Parathyroid adenoma (tissue), 2 donors: ENCODE results near the gene VCAN.

Source experiments
- H2AFZ ChIP-seq: fragments of 300-600 bp; sonication (generic); one replicate; pipeline ENCODE4 v1.7.0; 2017; ENCODE audit warnings: antibody characterized with exemption, mild to moderate bottlenecking
- H3K27ac ChIP-seq: fragments of 300-600 bp; sonication (generic); one replicate; pipeline ENCODE4 v1.7.0; 2017
- H3K27me3 ChIP-seq: fragments of 300-600 bp; sonication (generic); one replicate; pipeline ENCODE4 v1.7.0; 2017; ENCODE audit warnings: low read length; ENCODE audit not compliant: control insufficient read depth, insufficient read depth
- H3K36me3 ChIP-seq: fragments of 300-600 bp; sonication (generic); one replicate; pipeline ENCODE4 v1.7.0; 2017; ENCODE audit warnings: low read length; ENCODE audit not compliant: control insufficient read depth, insufficient read depth
- H3K4me1 ChIP-seq: fragments of 300-600 bp; sonication (generic); one replicate; pipeline ENCODE4 v1.7.0; 2017; ENCODE audit warnings: control low read depth
- H3K4me2 ChIP-seq: fragments of 300-600 bp; sonication (generic); one replicate; pipeline ENCODE4 v1.7.0; 2017; ENCODE audit warnings: low read length
- H3K4me3 ChIP-seq: fragments of 300-600 bp; sonication (generic); one replicate; pipeline ENCODE4 v1.7.0; 2017; ENCODE audit warnings: low read depth, low read length
- H3K79me2 ChIP-seq: fragments of 300-600 bp; sonication (generic); one replicate; pipeline ENCODE4 v1.7.0; 2017; ENCODE audit warnings: control low read depth
- H3K9ac ChIP-seq: fragments of 300-600 bp; sonication (generic); one replicate; pipeline ENCODE4 v1.7.0; 2017; ENCODE audit warnings: mild to moderate bottlenecking
- H3K9me3 ChIP-seq: fragments of 300-600 bp; sonication (generic); one replicate; pipeline ENCODE4 v1.7.0; 2017; ENCODE audit warnings: low read length; ENCODE audit not compliant: control insufficient read depth
- TF ChIP-seq, protein P1 (sequence below): fragments of 300-600 bp; sonication (generic); IDR thresholded peaks from one replicate; pipeline ENCODE4 v1.7.0; 2017; ENCODE audit warnings: antibody characterized with exemption, mild to moderate bottlenecking
- donor health status: primary hyperparathyroidism.

The VCAN gene

DNA sequence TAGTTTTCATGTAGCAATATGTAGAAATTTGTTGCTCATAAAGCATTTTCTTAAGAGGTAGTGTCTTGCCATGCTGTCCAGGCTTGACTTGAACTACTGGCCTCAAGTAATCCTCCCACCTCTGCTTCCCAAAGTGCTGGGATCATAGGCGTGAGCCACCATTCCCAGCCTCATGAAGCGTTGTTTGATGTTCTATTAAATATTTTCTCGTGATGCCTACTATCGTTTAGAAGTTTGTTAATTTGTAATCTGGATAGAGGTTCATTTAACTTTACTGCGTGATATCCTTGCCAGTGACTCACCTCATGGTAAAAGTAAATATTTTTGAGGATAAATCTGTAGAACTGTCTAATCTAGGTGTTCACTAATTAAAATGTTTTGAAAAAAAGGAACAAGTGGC lies 82.6 kb downstream of the VCAN start:
- no peak overlapping the region for H3K4me3 ChIP-seq
- no peaks in the 10 kb centered on the region for H3K4me1 ChIP-seq
- H3K27me3 ChIP-seq = no peaks in the 10 kb centered on the region
- H3K9ac ChIP-seq = no peak overlapping the region
- TF ChIP-seq, protein P1, sequence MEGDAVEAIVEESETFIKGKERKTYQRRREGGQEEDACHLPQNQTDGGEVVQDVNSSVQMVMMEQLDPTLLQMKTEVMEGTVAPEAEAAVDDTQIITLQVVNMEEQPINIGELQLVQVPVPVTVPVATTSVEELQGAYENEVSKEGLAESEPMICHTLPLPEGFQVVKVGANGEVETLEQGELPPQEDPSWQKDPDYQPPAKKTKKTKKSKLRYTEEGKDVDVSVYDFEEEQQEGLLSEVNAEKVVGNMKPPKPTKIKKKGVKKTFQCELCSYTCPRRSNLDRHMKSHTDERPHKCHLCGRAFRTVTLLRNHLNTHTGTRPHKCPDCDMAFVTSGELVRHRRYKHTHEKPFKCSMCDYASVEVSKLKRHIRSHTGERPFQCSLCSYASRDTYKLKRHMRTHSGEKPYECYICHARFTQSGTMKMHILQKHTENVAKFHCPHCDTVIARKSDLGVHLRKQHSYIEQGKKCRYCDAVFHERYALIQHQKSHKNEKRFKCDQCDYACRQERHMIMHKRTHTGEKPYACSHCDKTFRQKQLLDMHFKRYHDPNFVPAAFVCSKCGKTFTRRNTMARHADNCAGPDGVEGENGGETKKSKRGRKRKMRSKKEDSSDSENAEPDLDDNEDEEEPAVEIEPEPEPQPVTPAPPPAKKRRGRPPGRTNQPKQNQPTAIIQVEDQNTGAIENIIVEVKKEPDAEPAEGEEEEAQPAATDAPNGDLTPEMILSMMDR = no peak
- no peak overlapping the region for H3K4me2 ChIP-seq
- no peak overlapping the region for H2AFZ ChIP-seq
- no peak overlapping the region for H3K27ac ChIP-seq
- no peaks in the 10 kb centered on the region for H3K79me2 ChIP-seq
- no peaks in the 10 kb centered on the region for H3K36me3 ChIP-seq
- no peaks in the 10 kb centered on the region for H3K9me3 ChIP-seq

DNA sequence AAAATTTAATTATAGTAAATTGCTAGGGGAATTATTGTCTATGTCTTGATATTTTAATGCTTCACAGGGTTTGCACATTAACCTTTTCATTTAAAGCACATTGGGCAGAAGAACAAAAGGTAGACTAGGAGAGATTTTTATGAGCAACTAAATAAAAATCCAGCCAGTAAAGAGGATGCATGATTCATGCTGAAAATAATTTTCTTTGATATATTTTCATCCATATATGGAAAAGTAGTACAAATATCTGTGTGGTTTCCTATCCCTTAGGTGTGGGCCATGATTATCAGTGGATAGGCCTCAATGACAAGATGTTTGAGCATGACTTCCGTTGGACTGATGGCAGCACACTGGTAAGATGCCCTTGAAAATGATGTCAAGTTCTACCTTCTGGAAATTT lies 83.1 kb downstream of the VCAN start:
- Histone ChIP-seq H2AFZ (no peak overlapping the region), H3K36me3 (no peaks in the 10 kb centered on the region), H3K4me2 (no peak overlapping the region), H3K27ac (no peak overlapping the region), H3K27me3 (no peaks in the 10 kb centered on the region), H3K9ac (no peak overlapping the region), H3K9me3 (no peaks in the 10 kb centered on the region), H3K79me2 (no peaks in the 10 kb centered on the region), H3K4me3 (no peak overlapping the region), H3K4me1 (no peaks in the 10 kb centered on the region)
- TF ChIP-seq, protein P1 = no peak

DNA sequence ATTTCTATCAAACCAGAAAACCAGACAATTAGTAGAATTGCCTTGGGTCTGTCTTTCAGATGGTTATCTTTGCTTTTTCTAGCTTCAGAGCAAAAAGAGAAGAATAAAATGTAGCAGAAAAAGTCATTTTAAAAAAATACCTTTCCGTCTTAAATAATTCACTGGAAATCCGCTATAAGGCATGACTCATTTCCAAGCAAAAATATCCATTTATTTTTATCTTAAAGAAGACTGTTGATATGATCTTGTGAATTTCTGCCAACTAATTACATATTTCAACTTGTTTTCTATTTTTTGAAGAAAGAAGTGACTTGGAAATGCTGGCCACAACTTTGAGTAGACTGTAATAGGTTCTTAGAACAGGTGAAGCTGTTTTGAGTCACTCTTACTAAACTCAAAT lies 83.7 kb downstream of the VCAN start:
- H3K9me3 ChIP-seq = no peaks in the 10 kb centered on the region
- H3K9ac ChIP-seq = no peak overlapping the region
- no peak overlapping the region for H2AFZ ChIP-seq
- H3K36me3 ChIP-seq = no peaks in the 10 kb centered on the region
- no peaks in the 10 kb centered on the region for H3K27me3 ChIP-seq
- H3K27ac ChIP-seq = no peak overlapping the region
- H3K79me2 ChIP-seq = no peaks in the 10 kb centered on the region
- H3K4me3 ChIP-seq = no peak overlapping the region
- TF ChIP-seq, protein P1 = no peak
- no peaks in the 10 kb centered on the region for H3K4me1 ChIP-seq
- H3K4me2 ChIP-seq = no peak overlapping the region

DNA sequence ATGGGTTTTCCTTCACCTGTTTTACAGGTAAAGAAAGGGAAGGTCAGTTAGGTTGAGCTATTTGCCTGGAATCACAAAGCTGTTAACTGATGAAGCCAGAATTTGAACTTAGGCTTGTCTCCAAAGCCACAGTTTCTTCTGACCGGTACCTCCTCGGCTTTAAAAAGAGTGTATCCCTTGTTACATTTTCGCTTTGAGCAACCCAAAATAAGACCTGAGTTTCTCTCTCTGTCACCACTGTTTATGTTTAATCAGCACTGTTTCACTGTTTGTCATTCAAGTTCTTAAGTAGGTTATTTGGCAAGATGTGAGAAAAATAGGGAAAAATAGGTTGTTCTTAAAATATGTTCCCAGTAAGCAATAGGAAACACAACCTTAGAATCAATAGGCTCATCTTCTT lies 84.6 kb downstream of the VCAN start:
- Histone ChIP-seq H3K27me3 (no peaks in the 10 kb centered on the region), H3K79me2 (no peaks in the 10 kb centered on the region), H2AFZ (no peak overlapping the region), H3K4me1 (no peaks in the 10 kb centered on the region), H3K27ac (no peak overlapping the region), H3K4me2 (no peak overlapping the region), H3K4me3 (no peak overlapping the region), H3K9me3 (no peaks in the 10 kb centered on the region), H3K36me3 (no peaks in the 10 kb centered on the region), H3K9ac (no peak overlapping the region)
- TF ChIP-seq, protein P1 = no peak

DNA sequence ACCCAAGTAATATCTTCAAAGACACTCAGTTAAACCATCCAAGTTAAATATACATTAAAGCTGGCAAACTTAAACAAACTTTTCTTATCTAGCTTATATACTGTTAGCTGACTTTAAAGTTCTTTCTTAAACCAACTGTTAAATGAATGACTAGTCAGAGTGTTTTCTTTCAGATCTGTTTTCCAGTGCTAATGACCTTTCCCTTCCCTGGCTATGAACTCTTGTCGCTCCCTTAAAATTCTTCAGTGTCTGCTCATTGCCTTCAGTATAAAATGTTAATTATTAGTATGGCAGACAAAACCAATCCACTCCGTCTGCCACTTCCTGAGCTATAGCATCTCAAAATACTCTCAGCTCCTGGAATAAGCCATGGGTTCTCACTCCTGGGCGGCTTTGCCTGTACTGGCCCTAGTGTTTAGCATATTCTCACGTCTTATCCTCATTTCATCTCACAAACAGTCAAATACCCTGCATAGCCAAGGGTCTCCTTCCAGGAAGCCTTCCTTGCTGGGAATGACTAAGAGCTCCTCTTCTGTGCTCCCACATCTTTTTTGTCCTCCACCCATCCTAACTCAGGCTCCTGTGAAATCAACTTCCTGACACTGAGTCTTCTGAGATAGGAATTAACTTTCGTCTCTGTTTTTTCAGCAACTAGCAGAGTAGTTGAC lies 87.7 kb downstream of the VCAN start:
- H2AFZ ChIP-seq = no peak overlapping the region
- H3K79me2 ChIP-seq = no peaks in the 10 kb centered on the region
- TF ChIP-seq, protein P1 = no peak
- no peak overlapping the region for H3K4me2 ChIP-seq
- no peaks in the 10 kb centered on the region for H3K4me1 ChIP-seq
- H3K9ac ChIP-seq = no peak overlapping the region
- H3K27me3 ChIP-seq = no peaks in the 10 kb centered on the region
- H3K27ac ChIP-seq = no peak overlapping the region
- no peaks in the 10 kb centered on the region for H3K36me3 ChIP-seq
- no peak overlapping the region for H3K4me3 ChIP-seq
- no peaks in the 10 kb centered on the region for H3K9me3 ChIP-seq
